Motor neuron (in vitro differentiated cells): ENCODE data around the gene GUCY1A1. TPM values are rescaled to one million over a fixed set of nuclear protein-coding genes. Genes with fewer than 3 reads are reported as not detected.

Experiments
- total RNA-seq, 8 experiments: library from RNA; unstranded; fragments of 300-600 nt; gene quantifications; 2 replicates each; pipeline versions ENCODE4 v1.2.3 to v1.2.4, GENCODE V29; 2022

The GUCY1A1 gene
- total RNA-seq, 8 experiments from 2014 or later: 0.10 to 28.3 (median 9.5) TPM; not detected in 1

Other genes starting within 250 kb of the GUCY1A1 start
- gene GUCY1B1, start 92.2 kb downstream of the GUCY1A1 start, total RNA-seq: 10 to 100 TPM in 4 of 8 experiments, 1 to 10 TPM in 1, under 1 TPM in 3; 0.17 to 25.0 (median 13.0) TPM
- not detected for gene ASIC5, start 199.4 kb downstream of the GUCY1A1 start, total RNA-seq
- 10 to 100 TPM in 1 of 8 experiments, 1 to 10 TPM in 2, under 1 TPM in 2, not detected in 3; 0.19 to 12.5 (median 2.6) TPM for gene TDO2, start 236.8 kb downstream of the GUCY1A1 start, total RNA-seq